WERI-Rb-1 (cell line): Measurements from ENCODE around the gene FFAR3.

Source experiments
- DNase-seq: peaks from one replicate; pipeline ENCODE4 v3.0.0-alpha.2; 2020
- H3K27ac ChIP-seq: fragments of 250-450 bp; sonication (Bioruptor Pico); 2 replicates; pipeline ENCODE4 v1.5.1; 2020; ENCODE audit warnings: mild to moderate bottlenecking, moderate library complexity
- H3K27me3 ChIP-seq: fragments of 250-450 bp; sonication (Bioruptor Pico); 2 replicates; pipeline ENCODE4 v1.5.1; 2021; ENCODE audit warnings: mild to moderate bottlenecking, low read depth, moderate library complexity; ENCODE audit not compliant: insufficient read depth, severe bottlenecking
- H3K36me3 ChIP-seq: fragments of 250-450 bp; sonication (Bioruptor Pico); 2 replicates; pipeline ENCODE4 v1.5.1; 2020; ENCODE audit warnings: mild to moderate bottlenecking, moderate library complexity
- H3K4me3 ChIP-seq: 2 replicates; pipeline ENCODE4 v1.5.1; 2011; ENCODE audit warnings: low read depth, mild to moderate bottlenecking, control low read depth, low read length
- H3K9me3 ChIP-seq: fragments of 250-450 bp; sonication (Bioruptor Pico); 2 replicates; pipeline ENCODE4 v1.5.1; 2021; ENCODE audit warnings: mild to moderate bottlenecking, moderate library complexity; ENCODE audit not compliant: severe bottlenecking
- TF ChIP-seq, protein P1 (sequence below): IDR thresholded peaks from 2 replicates; pipeline ENCODE4 v1.5.1; 2011; ENCODE audit warnings: low read depth, mild to moderate bottlenecking, control low read depth, inconsistent platforms, low read length

Gene FFAR3

DNA sequence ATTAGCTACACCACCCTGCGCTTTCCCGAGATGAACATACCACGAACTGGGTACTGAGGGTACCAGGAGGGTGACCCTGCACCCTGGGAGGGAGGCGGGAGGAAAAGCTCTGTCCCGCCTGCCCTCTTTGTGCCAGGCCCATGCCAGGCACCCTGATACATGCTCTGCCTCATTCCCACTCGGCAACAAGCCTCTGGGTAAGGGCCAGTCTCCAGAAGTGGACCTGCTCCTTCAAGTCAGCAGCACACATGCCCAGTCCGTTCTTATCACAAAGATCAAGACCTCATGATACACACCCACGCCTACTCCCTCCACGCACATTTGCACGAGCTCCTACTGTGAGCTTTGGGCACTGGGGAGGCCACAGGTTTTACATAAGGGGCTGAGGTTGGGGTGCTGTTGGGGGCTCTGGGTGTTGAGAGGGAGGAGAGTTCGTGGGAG, 12.6 kb upstream of the FFAR3 start:
- H3K36me3 ChIP-seq = no peaks in the 10 kb centered on the region
- no peaks in the 10 kb centered on the region for H3K9me3 ChIP-seq
- H3K27me3 ChIP-seq = no peaks in the 10 kb centered on the region
- H3K27ac ChIP-seq = no peak overlapping the region
- DNase-seq = no peak
- TF ChIP-seq, protein P1, sequence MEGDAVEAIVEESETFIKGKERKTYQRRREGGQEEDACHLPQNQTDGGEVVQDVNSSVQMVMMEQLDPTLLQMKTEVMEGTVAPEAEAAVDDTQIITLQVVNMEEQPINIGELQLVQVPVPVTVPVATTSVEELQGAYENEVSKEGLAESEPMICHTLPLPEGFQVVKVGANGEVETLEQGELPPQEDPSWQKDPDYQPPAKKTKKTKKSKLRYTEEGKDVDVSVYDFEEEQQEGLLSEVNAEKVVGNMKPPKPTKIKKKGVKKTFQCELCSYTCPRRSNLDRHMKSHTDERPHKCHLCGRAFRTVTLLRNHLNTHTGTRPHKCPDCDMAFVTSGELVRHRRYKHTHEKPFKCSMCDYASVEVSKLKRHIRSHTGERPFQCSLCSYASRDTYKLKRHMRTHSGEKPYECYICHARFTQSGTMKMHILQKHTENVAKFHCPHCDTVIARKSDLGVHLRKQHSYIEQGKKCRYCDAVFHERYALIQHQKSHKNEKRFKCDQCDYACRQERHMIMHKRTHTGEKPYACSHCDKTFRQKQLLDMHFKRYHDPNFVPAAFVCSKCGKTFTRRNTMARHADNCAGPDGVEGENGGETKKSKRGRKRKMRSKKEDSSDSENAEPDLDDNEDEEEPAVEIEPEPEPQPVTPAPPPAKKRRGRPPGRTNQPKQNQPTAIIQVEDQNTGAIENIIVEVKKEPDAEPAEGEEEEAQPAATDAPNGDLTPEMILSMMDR = no peak
- H3K4me3 ChIP-seq = no peak overlapping the region

DNA sequence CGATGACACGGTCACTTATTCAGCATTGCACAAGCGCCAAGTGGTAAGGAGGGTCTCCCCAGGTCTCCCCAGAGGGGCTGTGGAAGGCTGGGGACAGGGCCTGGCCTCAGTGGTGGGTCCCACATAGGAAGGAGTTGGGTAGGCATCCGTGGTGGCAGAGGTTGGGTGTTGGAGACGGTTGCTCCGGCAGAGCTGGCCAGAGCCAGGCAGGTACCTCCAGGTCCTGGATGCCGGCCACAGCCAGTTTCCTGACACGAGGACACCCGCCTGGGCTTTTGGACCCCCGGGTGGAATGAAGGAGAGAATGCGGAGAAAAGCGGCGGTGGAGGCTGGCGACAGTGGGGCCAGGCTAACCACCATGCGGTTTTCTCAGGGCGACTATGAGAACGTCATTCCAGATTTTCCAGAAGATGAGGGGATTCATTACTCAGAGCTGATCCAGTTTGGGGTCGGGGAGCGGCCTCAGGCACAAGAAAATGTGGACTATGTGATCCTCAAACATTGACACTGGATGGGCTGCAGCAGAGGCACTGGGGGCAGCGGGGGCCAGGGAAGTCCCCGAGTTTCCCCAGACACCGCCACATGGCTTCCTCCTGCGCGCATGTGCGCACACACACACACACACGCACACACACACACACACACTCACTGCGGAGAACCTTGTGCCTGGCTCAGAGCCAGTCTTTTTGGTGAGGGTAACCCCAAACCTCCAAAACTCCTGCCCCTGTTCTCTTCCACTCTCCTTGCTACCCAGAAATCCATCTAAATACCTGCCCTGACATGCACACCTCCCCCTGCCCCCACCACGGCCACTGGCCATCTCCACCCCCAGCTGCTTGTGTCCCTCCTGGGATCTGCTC, 11.8 kb upstream of the FFAR3 start:
- TF ChIP-seq, protein P1 = no peak
- Histone ChIP-seq H3K27me3 (no peaks in the 10 kb centered on the region), H3K9me3 (no peaks in the 10 kb centered on the region), H3K36me3 (no peaks in the 10 kb centered on the region), H3K4me3 (no peak overlapping the region), H3K27ac (no peak overlapping the region)
- DNase-seq = no peak

DNA sequence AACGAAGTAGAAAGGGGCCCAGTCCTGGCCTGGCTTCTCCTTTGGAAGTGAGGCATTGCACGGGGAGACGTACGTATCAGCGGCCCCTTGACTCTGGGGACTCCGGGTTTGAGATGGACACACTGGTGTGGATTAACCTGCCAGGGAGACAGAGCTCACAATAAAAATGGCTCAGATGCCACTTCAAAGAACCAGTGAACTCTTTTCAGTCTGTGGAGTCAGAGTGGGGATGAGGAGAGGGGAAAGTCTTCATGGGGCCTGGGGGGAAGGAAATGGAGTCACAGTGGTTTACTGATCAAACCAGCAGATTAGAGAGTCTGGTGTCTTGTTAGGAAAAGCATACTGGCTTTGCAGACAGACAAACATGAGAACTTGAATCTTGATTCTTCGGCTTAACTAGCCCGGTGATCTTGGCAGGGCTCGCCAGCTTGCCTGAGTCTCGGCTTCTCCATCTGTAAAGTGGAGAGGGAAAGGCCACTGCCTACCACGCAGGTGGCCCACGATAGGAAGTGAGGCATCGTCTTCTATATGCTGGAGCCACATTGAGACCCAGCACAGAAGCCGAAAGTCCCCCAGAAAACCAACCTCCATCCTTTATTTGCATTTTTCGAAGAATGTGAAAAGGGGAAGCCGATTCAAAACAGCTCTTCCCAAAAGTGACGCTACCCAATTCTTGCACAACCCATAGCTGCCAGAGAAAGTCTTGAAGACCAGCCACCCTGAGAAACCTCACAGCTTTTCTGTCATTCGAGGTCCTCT, 10.9 kb upstream of the FFAR3 start, which contains the start of gene FFAR1:
Gene FFAR1, plus strand, starts transcription at position 732 of the 759 bp plus-strand sequence. CDS start 3,650 bp downstream, outside the sequence.
- Histone ChIP-seq H3K27ac (no peak within 1 kb of the TSS), H3K36me3 (no peaks in the 10 kb centered on the region), H3K27me3 (no peaks in the 10 kb centered on the region), H3K4me3 (no peak within 1 kb of the TSS), H3K9me3 (no peaks in the 10 kb centered on the region)
- TF ChIP-seq, protein P1 = no peak
- no peak for DNase-seq

DNA sequence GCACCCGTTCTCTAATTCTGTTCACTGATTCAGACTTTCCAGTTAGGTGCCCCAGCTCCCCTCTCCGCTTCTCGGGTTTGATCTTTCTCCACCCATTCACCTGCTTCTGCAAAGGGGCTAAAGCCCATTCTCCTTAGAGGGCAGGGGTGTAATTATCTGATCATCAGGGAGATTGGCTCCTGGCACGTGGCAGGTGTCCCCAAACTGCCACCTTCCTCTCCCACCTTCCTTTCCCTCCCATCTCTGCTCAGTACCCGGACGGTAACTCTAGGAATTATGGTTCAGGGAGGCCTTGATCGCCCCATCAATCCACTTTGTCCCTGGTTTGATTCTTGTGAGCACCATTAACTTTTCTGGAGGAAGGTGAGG, 10.3 kb upstream of the FFAR3 start:
- Histone ChIP-seq H3K27ac (no peak overlapping the region), H3K9me3 (no peaks in the 10 kb centered on the region), H3K27me3 (no peaks in the 10 kb centered on the region), H3K36me3 (no peaks in the 10 kb centered on the region), H3K4me3 (no peak overlapping the region)
- TF ChIP-seq, protein P1 = no peak
- DNase-seq = no peak

DNA sequence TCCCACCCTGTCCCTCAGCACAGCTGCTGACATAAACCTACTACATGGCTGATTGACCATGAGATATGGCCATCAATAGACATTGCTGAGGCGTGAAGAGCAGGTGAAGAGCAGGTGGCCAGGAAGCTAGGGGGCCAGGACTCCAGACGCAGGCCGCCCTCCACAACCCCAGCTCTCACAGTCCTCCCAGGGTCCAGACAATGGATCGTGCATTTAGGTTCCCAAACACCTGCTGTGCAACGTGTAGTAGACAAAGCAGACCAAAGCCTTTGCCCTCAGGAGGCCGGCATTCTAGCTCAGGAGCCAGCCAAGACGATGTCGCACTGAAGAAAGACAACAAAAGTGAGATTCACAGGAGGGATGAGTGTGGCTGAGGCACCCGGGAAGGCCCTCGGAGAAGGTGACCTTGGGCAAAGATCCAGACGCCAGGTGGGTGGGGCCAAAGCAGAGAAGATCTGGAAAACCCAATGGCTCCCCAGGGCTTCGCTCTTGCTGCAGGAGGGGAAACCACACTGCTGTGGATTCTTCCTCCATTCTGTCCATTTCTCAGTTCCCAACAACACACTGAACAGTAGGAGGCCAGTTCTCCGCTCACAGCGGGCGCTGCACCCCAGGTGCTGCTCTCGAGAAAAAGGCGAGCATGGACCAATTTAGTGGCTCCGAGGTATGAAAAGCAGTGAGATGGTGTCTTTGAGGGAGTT, 9.2 kb upstream of the FFAR3 start:
- DNase-seq = no peak
- H3K36me3 ChIP-seq = no peaks in the 10 kb centered on the region
- no peaks in the 10 kb centered on the region for H3K9me3 ChIP-seq
- H3K27ac ChIP-seq = no peak overlapping the region
- TF ChIP-seq, protein P1 = no peak
- no peak overlapping the region for H3K4me3 ChIP-seq
- no peaks in the 10 kb centered on the region for H3K27me3 ChIP-seq
